ENCODE data around the gene RAB3B.
"Not testable (repeated sequence)": the region's sequence is repeated elsewhere in the genome, so short reads cannot be mapped to it uniquely, and the experiment has no call there.

The RAB3B gene

DNA sequence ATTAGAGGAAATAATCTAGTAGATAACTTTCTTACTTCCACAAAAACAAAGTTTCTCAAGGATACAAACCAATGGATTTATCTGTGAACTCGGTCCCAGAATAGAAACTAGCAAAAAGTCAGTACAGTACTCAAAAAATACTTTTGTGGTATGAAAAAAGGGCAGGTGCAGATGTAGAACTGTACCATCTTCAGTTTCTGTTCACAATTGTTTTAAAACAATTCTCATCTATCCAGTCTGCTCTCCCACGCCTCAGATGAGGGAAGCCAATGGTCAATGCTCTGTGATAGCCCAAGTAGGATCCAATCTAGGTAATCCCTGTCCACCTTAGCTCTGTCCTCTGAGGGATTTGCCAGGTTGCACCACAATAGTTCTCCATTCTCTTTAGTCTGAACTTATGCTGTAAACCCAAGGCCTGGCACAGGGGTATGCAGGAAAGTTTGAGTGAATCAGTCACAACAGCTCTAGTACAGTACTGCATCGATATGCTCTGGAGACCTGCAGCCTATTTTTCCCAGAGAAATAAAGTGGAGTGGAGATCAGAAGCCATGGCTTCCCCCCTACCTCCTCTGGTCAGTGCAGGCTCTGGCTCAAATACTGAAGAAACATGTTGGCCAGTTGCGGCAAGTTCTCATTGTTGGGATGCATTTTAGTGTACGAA, 41.8 kb upstream of the RAB3B start:
- Histone ChIP-seq H3F3A (ENCODE audit: low read depth) (no peaks in the 10 kb centered on the region; the same call in 1 of the 2 replicates), H3K9me3 (ENCODE audit: insufficient read depth, low read depth, low read length) (no peaks in the 10 kb centered on the region), H3K9me2 (replicated peaks; ENCODE audit: low read depth, low read length) (no peaks in the 10 kb centered on the region), H3K9ac (ENCODE audit: low read depth, low read length, poor library complexity, severe bottlenecking) (peak overlapping the region; percentile 87), H3K27me3 (ENCODE audit: insufficient read depth, low read length, poor library complexity, severe bottlenecking) (no peaks in the 10 kb centered on the region), H3K36me3 (ENCODE audit: insufficient read depth, low read length) (peaks cover 12% of the 10 kb centered on the region; the same call in 1 of the 2 replicates), H3K4me1 (ENCODE audit: insufficient read depth, low read length, poor library complexity, severe bottlenecking) (peaks cover 38% of the 10 kb centered on the region), H3K4me3 (ENCODE audit: low read length, poor library complexity, severe bottlenecking) (peak overlapping the region; percentile 88), H2AFZ (ENCODE audit: low read length) (no peak overlapping the region), H3K4me2 (ENCODE audit: low read depth, low read length, poor library complexity, severe bottlenecking) (peak overlapping the region; percentile 94), H4K20me1 (ENCODE audit: insufficient read depth, low read length, poor library complexity, severe bottlenecking) (peaks cover 26% of the 10 kb centered on the region), H3K79me2 (ENCODE audit: insufficient read depth, low read length) (peaks cover 33% of the 10 kb centered on the region)
- TF ChIP-seq CTCF (conservative IDR thresholded peaks at IDR 0.05; ENCODE audit: low read length) (no peak), EZH2phosphoT487 (IDR thresholded peaks at IDR 0.05; ENCODE audit: borderline replicate concordance) (no peak)

- not testable (repeated sequence) for H3F3A ChIP-seq (ENCODE audit: low read depth); H2AFZ ChIP-seq (ENCODE audit: low read length); H3K9me2 ChIP-seq (replicated peaks; ENCODE audit: low read depth, low read length); H3K27me3 ChIP-seq (ENCODE audit: insufficient read depth, low read length, poor library complexity, severe bottlenecking); H3K9me3 ChIP-seq (ENCODE audit: insufficient read depth, low read depth, low read length); H3K4me3 ChIP-seq (ENCODE audit: low read length, poor library complexity, severe bottlenecking); H3K9ac ChIP-seq (ENCODE audit: low read depth, low read length, poor library complexity, severe bottlenecking); H3K4me2 ChIP-seq (ENCODE audit: low read depth, low read length, poor library complexity, severe bottlenecking)
- Histone ChIP-seq H3K36me3 (ENCODE audit: insufficient read depth, low read length) (peaks cover 19% of the 10 kb centered on the region; the same call in 1 of the 2 replicates), H3K79me2 (ENCODE audit: insufficient read depth, low read length) (peaks cover 33% of the 10 kb centered on the region), H3K4me1 (ENCODE audit: insufficient read depth, low read length, poor library complexity, severe bottlenecking) (peaks cover 35% of the 10 kb centered on the region), H4K20me1 (ENCODE audit: insufficient read depth, low read length, poor library complexity, severe bottlenecking) (peaks cover 26% of the 10 kb centered on the region)
These were observed 38.3 kb upstream of the RAB3B start for GRCh38 chr1:52028839-52029238.

DNA sequence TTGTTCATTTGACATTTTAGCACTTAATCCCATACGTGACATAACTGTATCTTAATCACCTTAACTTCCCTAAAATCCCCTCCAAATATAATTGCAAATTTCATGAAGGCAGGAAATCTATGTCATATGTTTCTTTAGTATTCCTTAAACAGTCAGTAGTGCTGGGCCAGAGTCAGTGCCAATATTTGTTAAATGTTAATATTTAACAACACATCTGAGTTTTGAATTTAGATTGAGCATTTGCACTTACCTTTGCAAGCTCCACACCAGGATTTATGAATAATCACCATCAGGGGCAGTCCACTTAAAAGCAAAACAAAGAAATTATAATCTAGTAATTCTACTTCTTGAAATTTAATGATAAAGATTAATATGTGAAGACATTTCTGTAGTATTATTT, 37.8 kb upstream of the RAB3B start:
- peaks cover 26% of the 10 kb centered on the region for H4K20me1 ChIP-seq (ENCODE audit: insufficient read depth, low read length, poor library complexity, severe bottlenecking)
- H3K9ac ChIP-seq (ENCODE audit: low read depth, low read length, poor library complexity, severe bottlenecking): no peak overlapping the region
- H3K4me2 ChIP-seq (ENCODE audit: low read depth, low read length, poor library complexity, severe bottlenecking): no peak overlapping the region
- H3K9me2 ChIP-seq (replicated peaks; ENCODE audit: low read depth, low read length): no peaks in the 10 kb centered on the region
- H3K4me3 ChIP-seq (ENCODE audit: low read length, poor library complexity, severe bottlenecking): no peak overlapping the region
- no peak overlapping the region for H2AFZ ChIP-seq (ENCODE audit: low read length)
- peaks cover 34% of the 10 kb centered on the region for H3K4me1 ChIP-seq (ENCODE audit: insufficient read depth, low read length, poor library complexity, severe bottlenecking)
- TF ChIP-seq CTCF (conservative IDR thresholded peaks at IDR 0.05; ENCODE audit: low read length): no peak
- TF ChIP-seq EZH2phosphoT487 (IDR thresholded peaks at IDR 0.05; ENCODE audit: borderline replicate concordance): no peak
- H3K36me3 ChIP-seq (ENCODE audit: insufficient read depth, low read length): peaks cover 24% of the 10 kb centered on the region; the same call in 1 of the 2 replicates
- no peaks in the 10 kb centered on the region for H3K27me3 ChIP-seq (ENCODE audit: insufficient read depth, low read length, poor library complexity, severe bottlenecking)
- H3K79me2 ChIP-seq (ENCODE audit: insufficient read depth, low read length): peaks cover 32% of the 10 kb centered on the region
- H3K9me3 ChIP-seq (ENCODE audit: insufficient read depth, low read depth, low read length): no peaks in the 10 kb centered on the region
- no peaks in the 10 kb centered on the region for H3F3A ChIP-seq (ENCODE audit: low read depth)

DNA sequence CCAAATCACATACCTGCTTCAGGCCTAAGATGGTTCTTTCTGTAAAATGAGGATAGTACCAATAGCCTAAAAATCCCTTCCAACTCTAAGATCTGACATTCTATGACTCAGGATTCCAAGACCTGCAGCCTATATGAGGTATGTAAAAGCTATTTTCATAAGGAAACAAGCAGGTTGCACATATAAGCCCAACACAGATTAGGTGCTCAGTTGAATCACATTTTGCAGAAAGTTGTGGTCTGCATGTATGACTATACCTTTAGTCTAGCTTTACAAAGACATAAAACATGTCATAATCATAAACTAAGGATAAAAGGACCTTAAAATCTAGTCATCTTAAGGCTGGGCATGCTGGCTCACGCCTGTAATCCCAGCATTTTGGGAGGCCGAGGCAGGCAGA, 35.8 kb upstream of the RAB3B start:
- H3K4me1 ChIP-seq (ENCODE audit: insufficient read depth, low read length, poor library complexity, severe bottlenecking): peaks cover 18% of the 10 kb centered on the region
- no peaks in the 10 kb centered on the region for H3K27me3 ChIP-seq (ENCODE audit: insufficient read depth, low read length, poor library complexity, severe bottlenecking)
- H3K4me3 ChIP-seq (ENCODE audit: low read length, poor library complexity, severe bottlenecking): no peak overlapping the region
- H3K9me2 ChIP-seq (replicated peaks; ENCODE audit: low read depth, low read length): no peaks in the 10 kb centered on the region
- no peak overlapping the region for H2AFZ ChIP-seq (ENCODE audit: low read length)
- H3K9ac ChIP-seq (ENCODE audit: low read depth, low read length, poor library complexity, severe bottlenecking): no peak overlapping the region
- H3K79me2 ChIP-seq (ENCODE audit: insufficient read depth, low read length): peaks cover 11% of the 10 kb centered on the region
- TF ChIP-seq EZH2phosphoT487 (IDR thresholded peaks at IDR 0.05; ENCODE audit: borderline replicate concordance) (no peak), CTCF (conservative IDR thresholded peaks at IDR 0.05; ENCODE audit: low read length) (no peak)
- peaks cover 42% of the 10 kb centered on the region; the same call in 1 of the 2 replicates for H3K36me3 ChIP-seq (ENCODE audit: insufficient read depth, low read length)
- H3F3A ChIP-seq (ENCODE audit: low read depth): no peaks in the 10 kb centered on the region
- no peaks in the 10 kb centered on the region for H3K9me3 ChIP-seq (ENCODE audit: insufficient read depth, low read depth, low read length)
- H3K4me2 ChIP-seq (ENCODE audit: low read depth, low read length, poor library complexity, severe bottlenecking): no peak overlapping the region
- peaks cover 10% of the 10 kb centered on the region for H4K20me1 ChIP-seq (ENCODE audit: insufficient read depth, low read length, poor library complexity, severe bottlenecking)

Measured in Loucy (cell line).